ENCODE data around the gene CLEC5A.
"Not testable (repeated sequence)": the region's sequence is repeated elsewhere in the genome, so short reads cannot be mapped to it uniquely, and the experiment has no call there.

The CLEC5A gene

GRCh38 chr7:141949911-141950310 lies 3.1 kb upstream of the CLEC5A start:
- in situ Hi-C loops (cut with MboI; ENCODE audit: low sequenced_read_pairs) = loop anchor here (25.0 kb wide), 1 partner anchor 237 kb away; no protein-coding TSS in a partner anchor

GRCh38 chr7:141949451-141949850 lies 2.7 kb upstream of the CLEC5A start:
- in situ Hi-C loops (cut with MboI; ENCODE audit: low sequenced_read_pairs) = no loop called here

GRCh38 chr7:141949021-141949420 lies 2.2 kb upstream of the CLEC5A start:
- in situ Hi-C loops (cut with MboI; ENCODE audit: low sequenced_read_pairs) = no loop called here

GRCh38 chr7:141945356-141945755 lies 1.4 kb downstream of the CLEC5A start:
- in situ Hi-C loops (cut with MboI; ENCODE audit: low sequenced_read_pairs) = no loop called here

- in situ Hi-C loops (cut with MboI; ENCODE audit: low sequenced_read_pairs) = no loop called here
Measured at GRCh38 chr7:141944811-141945210, 2.0 kb downstream of the CLEC5A start.

GRCh38 chr7:141943846-141944245 lies 2.9 kb downstream of the CLEC5A start:
- in situ Hi-C loops (cut with MboI; ENCODE audit: low sequenced_read_pairs) = no loop called here

- in situ Hi-C loops (cut with MboI; ENCODE audit: low sequenced_read_pairs) = no loop called here
Measured at GRCh38 chr7:141941075-141941474, 5.7 kb downstream of the CLEC5A start.

GRCh38 chr7:141930211-141930610 lies 16.6 kb downstream of the CLEC5A start:
- in situ Hi-C loops (cut with MboI; ENCODE audit: low sequenced_read_pairs) = no loop called here

GRCh38 chr7:141928845-141929195 lies 18.0 kb downstream of the CLEC5A start:
- in situ Hi-C loops (cut with MboI; ENCODE audit: low sequenced_read_pairs) = no loop called here

GRCh38 chr7:141928146-141928844 lies 18.5 kb downstream of the CLEC5A start:
- in situ Hi-C loops (cut with MboI; ENCODE audit: low sequenced_read_pairs) = no loop called here

- in situ Hi-C loops (cut with MboI; ENCODE audit: low sequenced_read_pairs) = no loop called here
Measured at GRCh38 chr7:141920281-141920680, 26.5 kb downstream of the CLEC5A start.

GRCh38 chr7:141916099-141916498 lies 30.7 kb downstream of the CLEC5A start, which contains the start of gene OR9A4:
TSS of gene OR9A4 (plus strand) at chr7:141916399. CDS start at chr7:141918876, 2,477 bp downstream.
- in situ Hi-C loops (cut with MboI; ENCODE audit: low sequenced_read_pairs) = no loop called here

- in situ Hi-C loops (cut with MboI; ENCODE audit: low sequenced_read_pairs) = no loop called here
Measured at GRCh38 chr7:141915565-141915964, 31.2 kb downstream of the CLEC5A start.

GRCh38 chr7:141911391-141911790 lies 35.4 kb downstream of the CLEC5A start:
- in situ Hi-C loops (cut with MboI; ENCODE audit: low sequenced_read_pairs) = no loop called here

- in situ Hi-C loops (cut with MboI; ENCODE audit: low sequenced_read_pairs) = no loop called here
Measured at GRCh38 chr7:141906285-141906684, 40.5 kb downstream of the CLEC5A start.

GRCh38 chr7:141899366-141899765 lies 47.4 kb downstream of the CLEC5A start:
- in situ Hi-C loops (cut with MboI; ENCODE audit: low sequenced_read_pairs) = not testable (repeated sequence)

GRCh38 chr7:141891336-141891735 lies 55.4 kb downstream of the CLEC5A start:
- in situ Hi-C loops (cut with MboI; ENCODE audit: low sequenced_read_pairs) = no loop called here

GRCh38 chr7:141889321-141889720 lies 57.5 kb downstream of the CLEC5A start:
- in situ Hi-C loops (cut with MboI; ENCODE audit: low sequenced_read_pairs) = no loop called here

GRCh38 chr7:141884539-141885225 lies 62.1 kb downstream of the CLEC5A start:
- in situ Hi-C loops (cut with MboI; ENCODE audit: low sequenced_read_pairs) = no loop called here

GRCh38 chr7:141880960-141881359 lies 65.8 kb downstream of the CLEC5A start:
- in situ Hi-C loops (cut with MboI; ENCODE audit: low sequenced_read_pairs) = no loop called here

- in situ Hi-C loops (cut with MboI; ENCODE audit: low sequenced_read_pairs) = no loop called here
Measured at GRCh38 chr7:141877365-141877764, 69.4 kb downstream of the CLEC5A start.

All from HL-60/S4 treated with phorbol 12-myristate 13-acetate at 8.2 ng/mL for 4 days and 3 days (cell line).